Dedifferentiated amniotic fluid mesenchymal stem cell (primary cell): ENCODE results near the gene ZNF354C.

Source experiments
- DNase-seq: peaks from one replicate; pipeline ENCODE4 v3.0.0-alpha.2; 2016; ENCODE audit errors: extremely low spot score

ZNF354C gene

DNA sequence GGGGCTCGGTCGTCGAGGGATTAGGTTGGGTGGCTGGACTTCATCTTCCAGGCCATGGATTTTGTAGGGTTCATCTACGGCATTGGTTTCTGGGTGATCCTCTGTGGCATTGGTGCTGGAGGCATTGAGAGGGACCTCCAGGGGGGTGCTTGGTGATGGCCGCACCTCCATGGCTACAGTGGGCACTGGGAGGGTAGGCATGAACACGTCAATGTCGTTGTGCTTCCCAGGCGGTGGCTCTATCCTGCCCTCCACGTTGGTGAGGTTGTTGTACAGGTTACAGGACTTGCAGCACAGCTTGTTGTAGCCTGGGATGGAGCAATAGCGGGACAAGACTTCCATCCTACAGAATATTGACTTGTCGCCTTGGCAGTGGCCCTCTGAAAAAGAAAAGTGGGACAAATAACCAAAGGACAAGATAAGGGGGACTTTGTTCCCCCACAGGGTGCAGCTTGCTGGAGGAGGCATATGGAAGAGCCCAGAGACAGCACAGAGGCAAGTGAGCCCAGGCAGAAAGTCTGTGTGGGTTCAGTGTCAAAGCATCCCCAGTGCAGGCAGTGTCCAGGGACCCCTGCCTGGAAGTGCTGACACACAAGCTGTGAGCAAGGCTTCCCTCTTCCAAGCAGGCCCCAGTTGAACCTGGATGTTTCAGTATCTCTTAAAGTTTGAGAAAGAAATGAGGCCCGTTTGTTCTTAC is 53.9 kb downstream of the ZNF354C start:
- no peak for DNase-seq

DNA sequence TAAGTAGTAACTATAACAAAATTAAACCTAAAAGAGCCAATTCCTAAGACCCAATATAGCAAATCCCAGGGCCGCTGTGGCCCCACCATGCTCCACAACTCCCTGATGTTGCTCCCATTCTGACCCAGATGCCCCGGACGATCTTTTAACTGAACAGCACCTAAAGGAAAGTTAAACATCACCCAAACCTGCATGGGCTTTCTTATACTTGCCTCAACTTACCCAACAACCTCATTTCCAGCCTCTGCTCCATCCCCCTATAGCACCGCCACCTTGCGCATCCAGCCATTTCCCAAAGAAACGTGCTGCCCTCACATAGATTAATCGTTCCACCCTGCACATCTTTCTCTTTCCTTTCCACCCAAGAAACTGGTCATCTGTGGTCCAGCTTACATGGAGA is 54.6 kb downstream of the ZNF354C start:
- no peak for DNase-seq

DNA sequence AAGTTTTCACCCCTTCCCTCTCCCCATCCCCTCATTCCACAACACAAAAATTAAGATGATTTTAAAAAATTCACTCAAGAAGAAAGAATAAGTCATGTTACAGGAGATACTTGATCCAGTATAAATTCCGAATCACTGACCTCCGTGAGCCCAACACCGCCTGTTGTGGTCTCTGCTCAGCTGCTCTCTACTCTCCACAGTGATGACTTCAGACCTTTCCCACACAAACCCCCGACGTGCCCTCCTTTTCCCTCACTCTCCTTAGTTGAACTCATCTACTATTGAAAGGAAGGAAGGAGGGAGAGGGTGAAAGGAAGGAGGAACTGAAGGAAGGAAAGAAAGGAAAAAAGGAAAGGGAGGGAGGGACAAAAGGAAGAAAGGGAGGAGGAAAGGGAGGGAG is 55.1 kb downstream of the ZNF354C start:
- no peak for DNase-seq

DNA sequence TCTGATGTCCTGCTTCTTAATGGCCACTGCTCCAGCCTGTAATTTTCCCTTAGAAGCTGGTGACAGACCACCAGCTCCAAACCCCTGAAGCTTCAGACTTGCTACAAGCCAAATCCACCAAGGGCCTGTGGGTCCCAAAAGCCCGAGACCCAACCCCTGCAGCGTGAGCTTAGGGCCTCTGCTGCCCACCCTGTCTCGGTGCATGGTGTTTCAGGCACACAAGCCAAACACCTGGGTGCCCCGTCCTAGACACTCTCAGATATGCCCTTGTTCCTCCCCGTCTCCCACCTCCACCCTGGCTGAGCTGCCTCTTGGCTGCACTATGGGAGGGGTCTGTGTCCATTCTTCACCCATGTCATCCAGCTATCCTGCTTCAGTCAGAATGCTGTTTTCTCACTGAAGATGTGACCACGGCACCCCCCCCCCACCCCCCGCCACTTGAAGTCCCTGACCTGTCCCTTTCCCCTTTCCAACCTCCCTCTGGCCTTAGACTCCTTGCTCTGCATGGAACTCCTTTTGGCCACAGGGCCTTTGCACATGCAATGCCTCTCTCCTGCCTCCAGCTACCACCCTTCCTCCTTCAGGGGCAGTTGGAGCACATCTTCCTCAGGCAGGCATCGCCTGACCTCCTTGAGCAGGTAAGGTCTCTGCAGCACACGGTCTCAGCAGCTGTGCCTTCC is 55.8 kb downstream of the ZNF354C start:
- no peak for DNase-seq

DNA sequence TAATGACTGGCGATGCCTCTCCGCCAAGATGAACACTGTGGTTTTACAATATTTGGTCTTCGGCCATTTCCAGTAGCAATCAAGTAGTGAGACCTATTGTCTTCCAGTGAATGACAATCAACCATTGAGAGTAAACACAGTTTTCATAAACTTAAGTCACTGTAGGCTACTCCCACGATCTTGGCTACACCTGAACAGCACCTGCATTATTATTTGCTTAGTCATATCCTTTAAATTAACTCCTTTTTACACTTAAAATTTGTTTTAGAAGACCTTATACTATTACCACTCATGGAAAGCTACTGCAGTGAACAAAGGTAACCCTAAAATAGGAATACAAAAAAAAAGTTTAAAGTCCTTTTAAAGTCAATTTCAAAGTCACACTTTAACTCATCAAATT is 58.2 kb downstream of the ZNF354C start:
- DNase-seq: no peak

DNA sequence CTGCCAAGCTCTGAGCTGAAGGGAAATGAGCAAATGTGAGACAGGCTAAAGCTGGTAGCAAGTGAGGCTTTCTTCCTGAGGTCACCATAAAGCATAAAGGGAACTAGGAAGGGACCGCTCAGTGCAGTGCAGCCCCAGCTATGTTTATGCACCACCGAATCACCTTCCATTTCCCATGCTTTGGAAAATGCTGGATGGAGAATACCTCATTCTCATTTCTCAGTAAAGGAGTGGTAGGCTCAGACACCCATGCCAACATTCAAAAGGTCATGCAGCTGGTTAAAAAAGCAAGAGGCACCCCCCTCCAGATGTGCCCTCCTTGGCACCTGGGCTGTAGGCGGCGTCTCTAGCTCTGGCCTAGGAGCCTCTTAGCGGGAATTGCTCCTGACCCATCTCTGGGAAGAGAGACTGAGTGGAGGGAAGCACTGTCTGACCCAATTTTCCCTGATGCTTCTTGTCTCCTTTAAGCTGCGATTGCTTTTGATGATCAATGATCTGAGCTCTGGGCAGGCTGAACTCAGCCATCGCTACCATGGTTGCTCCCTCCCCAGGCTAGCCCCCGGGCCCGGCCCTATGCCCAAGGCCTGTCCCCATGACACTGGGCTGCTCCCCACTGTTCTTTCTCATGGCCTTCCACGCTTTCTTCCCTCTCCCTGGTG is 58.7 kb downstream of the ZNF354C start:
- DNase-seq: no peak

DNA sequence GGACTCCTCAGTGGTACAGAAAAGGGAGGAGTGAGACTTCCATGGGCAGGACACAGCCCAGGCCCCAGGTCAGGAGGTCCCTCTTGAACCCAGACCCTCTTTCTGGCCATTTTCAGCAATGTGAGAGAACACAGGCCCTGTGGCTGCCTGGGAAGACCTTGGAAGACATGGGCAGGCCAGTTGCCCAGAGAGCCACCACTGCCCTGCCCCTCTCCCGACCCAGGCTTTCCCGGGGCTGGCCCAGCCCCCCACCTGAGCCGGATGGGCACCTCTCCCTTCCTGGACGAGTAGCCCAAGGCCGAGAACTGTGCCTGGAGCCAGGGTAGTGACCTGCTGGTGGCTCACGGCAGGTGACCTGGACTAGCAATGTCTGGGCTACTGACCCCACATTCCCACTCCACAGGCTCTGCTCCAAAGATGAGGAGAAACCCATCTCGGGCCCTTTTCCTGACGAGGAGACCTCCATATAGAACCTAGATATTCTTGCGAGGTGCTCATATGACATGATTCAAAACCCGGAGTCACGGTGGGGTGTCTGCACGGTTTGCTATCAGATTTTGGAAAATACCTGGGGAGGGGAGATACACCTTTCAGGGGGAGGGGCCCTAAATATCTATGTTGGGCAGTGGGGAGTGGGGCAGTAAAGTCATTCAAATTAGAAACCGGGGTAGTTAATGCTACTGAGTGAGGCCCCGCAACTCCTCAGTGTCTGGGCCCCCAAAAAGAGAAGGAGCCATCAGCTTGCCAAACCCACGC is 59.4 kb downstream of the ZNF354C start:
- DNase-seq: no peak

DNA sequence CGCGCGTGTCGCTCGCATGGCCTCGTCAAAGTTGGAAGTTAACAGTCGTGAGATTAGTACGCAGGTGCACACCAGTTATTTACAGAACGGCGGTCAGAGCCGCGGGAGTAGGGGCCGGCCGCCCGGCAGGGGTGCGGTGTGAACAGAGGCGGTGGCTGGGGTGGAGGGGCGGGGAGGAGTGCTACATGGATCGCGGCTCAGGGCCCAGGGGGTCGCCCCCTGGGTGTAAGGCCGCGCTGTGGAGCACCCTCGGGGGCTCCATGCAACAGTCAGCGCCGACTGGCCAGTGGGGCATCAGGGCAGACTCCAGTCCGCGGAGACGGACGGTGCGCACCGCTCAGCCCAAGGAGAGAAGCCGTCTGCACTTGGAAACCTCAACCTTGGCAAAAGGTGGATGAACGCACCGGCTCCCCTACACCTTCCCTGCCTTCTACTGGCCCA is 60.3 kb downstream of the ZNF354C start:
- DNase-seq: no peak

DNA sequence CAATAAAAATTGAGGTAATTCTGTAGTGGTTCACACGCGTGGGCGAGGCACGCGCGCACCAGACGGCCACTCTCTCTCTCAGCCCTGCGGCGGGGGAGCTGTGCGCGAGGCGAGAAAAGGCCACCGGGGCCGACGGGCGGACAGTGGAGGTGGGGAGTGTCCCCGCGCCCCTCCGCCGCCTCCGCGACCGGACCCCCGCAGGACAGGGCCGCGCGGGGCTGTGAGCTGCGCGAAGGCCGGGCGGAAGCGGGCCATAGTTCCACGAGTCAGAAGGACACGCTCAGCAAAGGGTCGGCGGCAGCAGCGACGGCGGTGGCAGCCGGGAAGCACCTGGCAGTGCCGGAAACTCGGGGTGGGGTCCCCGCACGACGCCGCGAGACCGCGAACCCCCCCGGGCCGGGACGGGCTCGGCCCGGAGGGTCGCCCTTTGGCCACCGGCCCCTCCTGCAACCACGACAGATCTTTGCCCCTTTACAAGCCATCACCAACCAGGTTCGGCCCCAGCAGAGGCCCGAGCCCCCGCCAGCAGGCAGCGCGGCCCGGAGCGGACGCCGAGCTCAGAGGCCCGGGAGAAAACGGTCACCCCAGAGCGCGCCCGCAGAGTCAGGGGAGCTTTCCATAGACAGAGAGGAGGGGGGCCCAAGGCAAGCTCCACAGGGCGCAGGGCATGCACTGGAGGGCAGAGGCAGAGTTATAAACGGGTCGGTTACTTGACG is 60.9 kb downstream of the ZNF354C start:
- no peak for DNase-seq

DNA sequence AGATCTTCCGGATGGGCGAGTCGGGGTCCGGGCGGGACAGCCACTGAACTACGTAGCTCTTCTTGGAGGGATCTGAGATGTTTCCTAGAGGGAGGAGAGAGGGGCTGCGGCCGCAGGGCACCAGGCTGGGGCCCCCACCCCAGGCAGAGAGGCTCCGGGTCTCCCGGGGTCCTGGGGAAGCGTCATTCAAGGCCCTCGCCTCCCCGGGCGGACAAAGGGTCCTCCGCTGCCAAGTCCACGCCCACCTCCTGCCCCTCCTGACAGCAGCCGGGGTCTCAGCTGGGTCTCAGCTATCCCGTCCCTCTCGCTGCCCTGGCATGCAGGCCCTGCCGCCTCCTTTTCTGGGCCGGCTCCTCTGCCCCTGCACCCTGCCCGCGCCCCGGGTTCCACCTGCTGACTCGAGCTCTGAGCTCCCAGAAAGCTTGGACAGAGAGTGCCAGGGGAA is 61.5 kb downstream of the ZNF354C start:
- no peak for DNase-seq

DNA sequence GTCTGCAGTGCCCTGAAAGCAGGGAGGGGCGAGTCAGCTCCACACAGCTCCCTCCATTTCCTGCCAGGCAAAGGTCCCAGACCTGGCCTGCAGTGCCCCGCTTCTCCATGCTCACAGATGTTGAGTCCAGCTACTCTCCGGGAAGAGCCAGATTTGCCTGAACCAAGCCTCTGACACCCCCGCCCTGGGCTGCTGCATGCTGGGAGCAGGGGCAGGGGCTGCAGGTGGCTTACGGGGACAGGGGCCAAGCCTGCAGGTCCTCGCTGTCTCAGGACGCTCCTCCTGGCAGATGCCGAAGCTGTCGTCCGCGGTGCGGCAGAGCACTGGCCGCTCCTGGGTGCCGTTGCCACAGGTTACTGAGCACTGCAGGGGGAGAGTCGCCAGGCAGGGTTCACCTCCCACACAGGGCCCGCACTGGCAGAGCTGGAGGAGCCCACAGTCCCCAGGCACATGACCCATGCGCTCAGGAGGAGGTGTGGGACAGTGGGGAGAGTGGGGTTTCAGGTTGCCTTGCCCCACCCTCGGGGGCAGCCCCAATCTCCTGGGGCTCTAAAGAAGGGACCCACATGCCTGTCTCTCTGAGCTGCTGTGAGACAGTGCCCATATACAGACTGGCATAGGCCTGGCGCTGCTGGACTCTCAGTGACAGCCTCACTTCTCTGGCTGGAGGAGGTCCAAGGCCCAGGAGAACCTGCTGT is 62.4 kb downstream of the ZNF354C start:
- no peak for DNase-seq

DNA sequence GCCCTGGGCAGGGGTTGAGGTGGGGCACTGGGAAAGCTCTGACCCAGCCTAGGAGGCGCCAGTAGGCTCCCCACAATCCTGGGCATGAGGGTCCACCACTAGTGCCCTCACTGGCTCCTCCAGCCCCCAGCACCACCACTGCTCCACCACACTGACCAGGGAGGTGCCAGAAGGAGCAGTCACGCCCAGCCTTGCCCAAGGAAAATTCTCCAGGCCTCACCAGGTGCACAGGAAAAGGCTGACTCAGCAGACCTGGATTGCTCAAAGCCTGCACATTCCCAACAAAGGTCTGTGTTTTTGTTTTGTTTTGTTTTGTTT is 62.9 kb downstream of the ZNF354C start:
- DNase-seq: no peak

DNA sequence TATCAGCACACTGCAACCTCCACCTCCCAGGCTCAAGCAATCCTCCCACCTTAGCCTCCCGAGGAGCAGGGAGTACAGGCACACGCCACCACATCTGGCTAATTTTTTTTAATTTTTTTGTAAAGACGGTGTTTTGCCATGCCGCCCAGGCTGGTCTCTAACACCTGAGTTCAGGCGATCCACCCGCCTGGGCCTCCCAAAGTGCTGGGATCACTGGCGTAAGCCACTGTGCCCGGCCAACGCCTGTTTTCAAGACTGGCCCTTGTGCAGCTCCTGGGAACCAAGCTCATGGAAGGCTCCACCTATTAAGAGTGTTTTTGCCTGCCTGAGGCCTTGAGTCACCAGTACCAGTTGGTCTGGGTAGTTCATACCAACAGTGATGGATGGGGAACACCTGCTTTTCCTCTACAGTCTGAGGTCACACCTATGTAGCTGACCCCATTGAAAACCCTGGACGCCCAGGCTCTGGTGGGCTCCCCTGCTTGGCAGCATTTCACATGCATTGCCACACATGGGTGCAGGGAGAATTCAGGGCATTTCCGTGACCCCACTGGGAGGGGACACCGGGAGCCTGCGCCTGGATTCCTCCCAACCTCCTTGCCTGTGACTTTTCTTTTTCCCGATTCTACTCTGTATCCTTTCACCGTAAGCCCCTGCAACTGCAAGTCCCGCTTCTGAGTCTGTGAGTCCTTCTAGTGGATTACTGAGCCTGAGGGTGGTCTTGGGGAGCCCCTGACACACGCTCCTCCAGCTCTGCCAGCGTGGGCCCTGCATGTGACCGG is 63.5 kb downstream of the ZNF354C start:
- DNase-seq: no peak

DNA sequence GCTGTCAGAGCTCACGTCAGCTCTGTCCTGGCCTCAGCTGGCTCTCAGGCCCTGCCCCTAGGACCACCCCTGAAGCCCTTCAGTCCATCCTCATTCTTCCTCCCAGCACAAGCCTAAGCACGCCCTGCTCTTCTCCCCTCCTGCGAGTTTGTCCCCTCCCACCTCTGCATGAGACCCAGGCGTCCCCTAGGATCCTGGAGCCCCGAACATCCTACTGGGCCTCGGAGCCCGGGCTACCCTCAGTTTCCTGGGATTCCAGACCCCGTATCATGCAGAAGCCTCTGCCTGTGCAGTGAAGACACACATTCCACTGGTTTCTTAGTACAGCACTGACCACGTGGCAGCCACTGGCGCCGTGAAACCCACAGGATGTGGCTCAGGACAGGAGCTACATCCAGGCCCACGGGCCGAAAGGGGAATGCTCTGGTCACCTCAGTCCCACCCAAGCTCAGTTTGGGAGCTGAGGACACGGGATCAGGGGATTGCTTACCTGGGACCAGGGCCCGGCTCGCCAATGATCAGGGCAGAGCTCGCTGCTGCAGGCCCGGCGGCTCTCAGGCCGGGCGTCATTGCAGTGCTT is 64.2 kb downstream of the ZNF354C start:
- DNase-seq: no peak

DNA sequence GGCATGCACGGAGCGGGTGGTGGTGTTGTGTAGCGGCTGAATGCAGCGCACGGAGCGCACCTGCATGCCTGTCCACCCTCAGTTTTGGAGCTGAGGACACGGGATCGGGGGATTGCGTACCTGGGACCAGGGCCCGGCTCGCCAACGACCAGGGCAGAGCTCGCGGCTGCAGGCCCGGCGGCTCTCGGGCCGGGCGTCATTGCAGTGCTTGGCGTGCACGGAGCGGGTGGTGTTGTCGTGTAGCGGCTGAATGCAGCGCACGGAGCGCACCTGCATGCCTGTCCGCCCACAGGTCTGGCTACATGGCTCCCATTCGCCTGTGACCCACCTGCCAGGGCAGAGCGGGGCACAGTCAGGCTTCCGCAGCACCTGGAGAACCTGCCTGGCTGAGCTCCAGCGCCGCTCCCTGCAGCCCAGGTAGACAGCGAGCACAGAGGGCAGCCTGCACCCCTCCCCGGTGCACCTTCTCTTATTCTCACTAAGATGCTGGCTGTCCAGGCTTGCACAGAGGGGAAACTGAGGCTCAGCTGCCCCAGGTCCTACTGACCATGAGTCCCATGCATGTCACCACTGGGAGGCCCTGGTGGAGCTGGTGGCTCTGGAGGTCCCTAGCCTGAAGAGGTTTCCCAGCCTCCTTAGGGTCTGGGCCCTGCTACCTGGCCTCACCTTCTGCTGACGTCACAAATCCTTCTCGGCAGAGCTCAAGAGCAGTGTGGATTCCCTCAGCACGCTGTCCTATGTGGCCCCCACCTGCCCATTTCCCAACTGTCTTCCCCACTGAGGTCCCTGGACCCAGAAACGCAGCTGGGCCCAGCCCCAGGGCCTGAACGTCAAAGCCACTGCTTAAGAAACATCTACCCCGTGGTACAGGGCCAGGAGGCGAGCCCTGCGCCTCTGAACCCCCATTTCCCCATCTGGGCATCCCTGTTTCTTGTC is 64.9 kb downstream of the ZNF354C start:
- no peak for DNase-seq

DNA sequence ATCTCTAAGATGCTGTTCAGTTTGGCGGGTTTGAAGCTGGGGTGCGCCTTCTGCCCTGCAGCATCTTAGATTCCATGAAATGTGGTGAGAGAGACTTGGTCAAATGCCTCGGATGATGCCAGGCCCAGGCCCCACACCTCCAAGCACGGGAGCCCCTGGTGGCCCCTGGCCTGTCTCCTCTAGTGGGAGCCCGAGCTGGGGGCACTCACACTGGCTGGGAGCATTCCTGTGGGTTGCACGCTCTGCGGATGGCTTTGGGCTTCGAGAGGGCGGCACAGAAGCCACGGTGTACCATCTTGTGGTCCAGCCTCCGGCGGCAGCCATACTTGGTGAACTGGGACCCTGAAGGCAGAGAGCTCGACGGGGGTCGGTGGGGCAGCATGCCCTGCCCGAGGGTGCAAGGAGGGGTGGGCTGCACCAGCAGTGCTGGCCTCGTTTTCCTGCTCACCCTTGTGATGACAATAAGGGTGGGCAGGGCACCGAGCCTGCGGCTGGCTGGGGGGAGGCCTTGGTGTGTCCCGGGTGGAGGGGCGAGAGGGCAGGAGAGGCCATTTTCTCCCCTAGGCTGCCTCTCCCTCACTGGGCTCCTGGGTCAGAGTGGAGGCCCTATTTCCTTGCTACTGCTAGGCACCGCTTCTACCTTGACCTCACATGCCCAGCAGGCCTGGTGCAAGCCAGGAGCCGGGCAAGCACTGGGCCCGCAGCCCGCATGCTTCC is 65.8 kb downstream of the ZNF354C start:
- DNase-seq: no peak

DNA sequence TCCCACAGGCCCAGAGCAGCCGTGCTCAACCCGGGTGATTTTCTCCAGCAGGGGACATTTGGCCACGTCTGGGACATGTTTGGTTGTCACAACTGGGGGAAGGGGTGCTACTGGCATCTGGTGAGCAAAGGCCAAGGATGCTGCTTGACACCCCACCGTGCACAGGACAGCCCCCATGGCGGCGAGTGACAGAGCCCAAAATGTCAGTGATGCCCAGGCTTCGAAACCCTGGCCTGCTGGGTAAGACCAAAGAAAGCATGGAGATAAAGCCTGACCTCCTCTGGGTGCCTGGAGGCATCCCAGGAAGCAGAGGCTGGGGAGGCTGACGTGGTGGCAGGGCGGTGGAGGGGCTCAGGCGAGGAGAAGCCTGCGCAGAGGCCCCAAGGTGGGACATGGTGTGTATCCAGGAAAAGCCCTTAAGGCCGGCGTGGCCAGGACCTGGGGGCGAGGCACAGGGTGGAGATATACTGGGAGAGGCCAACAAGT is 66.4 kb downstream of the ZNF354C start:
- no peak for DNase-seq
